GM10847 (cell line): ENCODE data around the gene KCNQ1.

Experiments
- POLR2A ChIP-seq: IDR thresholded peaks from 2 replicates; pipeline ENCODE4 v1.6.1; 2011; ENCODE audit not compliant: insufficient read length; ENCODE audit errors: extremely low read depth

The KCNQ1 gene

DNA sequence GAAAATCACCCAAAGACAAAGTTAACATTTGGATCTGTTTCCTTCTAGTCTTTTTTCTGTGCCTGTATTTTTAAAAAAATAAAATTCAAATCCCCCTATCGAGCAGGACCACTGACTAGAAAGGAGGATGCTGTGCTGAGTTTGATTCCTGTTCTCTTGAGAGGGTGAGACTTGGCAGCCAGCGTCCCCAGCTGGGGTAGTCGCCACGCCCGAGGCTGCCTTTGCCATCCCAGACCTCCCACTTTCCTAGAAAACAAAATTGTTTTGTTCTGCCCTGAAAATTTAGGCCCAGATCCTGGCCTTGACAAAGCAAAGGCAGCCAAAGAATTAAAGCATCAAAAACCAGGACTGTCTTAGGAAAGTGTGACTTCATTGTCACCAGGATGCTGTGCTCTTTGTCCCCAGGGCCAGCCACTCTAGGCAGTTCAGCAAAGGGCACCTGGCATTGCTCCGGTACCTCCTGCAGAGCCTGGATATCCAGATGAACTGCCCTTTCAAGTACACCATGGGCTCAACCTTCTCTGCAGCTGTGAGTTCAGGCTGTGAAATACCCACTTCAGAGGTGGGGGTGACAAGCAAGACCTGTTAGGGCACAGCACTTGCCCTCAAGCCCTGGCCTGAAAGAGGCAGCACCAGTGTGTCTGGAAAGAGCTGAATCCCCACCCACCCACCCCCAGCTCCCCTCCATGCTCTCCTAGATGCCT is 210.4 kb downstream of the KCNQ1 start:
- no peak for TF ChIP-seq POLR2A

DNA sequence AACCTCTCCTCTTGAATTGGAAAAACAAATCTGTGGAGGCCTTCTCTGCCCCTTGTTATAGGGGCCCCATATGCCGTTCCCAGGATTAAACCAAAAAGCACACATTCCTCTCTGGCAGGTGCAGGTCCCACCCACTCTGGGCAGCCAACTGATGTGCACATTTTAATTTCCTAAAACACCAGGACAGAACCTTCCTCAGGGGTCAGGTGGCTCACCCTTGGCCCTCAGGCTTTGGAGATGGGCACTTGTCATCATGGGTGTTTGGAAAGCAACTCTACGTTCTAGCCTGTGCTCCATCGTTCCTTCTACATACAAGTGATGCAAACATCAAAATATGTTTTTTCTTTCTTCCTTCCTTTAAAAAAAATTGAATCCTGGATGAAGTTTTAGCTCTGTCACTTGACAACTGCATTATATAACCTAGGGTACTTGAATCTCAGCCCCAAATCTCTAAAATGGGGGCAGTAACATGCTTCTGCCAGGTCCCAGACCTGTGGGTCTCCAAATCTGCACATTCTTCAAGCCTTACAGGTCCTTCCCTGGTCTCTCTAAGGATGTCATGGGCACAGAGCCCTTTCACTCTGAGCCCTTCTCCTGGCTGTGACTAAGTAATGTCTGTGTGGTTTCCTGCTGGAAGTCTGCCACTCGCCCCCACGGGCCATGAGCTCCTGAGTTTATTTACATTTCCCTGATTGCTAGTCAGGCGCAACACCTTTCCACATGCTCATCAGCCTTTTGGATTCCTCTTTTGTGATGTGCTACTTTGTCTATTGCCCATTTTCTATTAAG is 211.2 kb downstream of the KCNQ1 start:
- TF ChIP-seq POLR2A: no peak

DNA sequence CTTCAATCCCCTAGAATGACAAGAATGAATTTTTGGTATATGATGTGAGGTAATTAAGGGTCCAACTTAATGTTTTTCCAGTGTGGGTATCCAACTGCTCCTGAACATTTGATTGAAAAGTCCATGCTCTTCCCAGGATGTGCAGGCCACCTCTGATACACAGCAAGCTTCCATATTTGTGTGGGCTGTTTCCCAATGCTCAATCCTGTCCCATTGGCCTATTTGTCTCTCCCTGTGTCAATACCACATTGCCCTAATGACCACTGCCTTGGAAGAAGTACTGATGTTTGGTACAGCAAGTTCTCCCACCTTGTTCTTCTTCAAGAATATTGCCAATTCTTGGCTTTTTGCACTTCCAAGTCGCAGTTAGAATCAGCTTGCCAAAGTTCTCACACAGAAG is 212.1 kb downstream of the KCNQ1 start:
- no peak for TF ChIP-seq POLR2A

DNA sequence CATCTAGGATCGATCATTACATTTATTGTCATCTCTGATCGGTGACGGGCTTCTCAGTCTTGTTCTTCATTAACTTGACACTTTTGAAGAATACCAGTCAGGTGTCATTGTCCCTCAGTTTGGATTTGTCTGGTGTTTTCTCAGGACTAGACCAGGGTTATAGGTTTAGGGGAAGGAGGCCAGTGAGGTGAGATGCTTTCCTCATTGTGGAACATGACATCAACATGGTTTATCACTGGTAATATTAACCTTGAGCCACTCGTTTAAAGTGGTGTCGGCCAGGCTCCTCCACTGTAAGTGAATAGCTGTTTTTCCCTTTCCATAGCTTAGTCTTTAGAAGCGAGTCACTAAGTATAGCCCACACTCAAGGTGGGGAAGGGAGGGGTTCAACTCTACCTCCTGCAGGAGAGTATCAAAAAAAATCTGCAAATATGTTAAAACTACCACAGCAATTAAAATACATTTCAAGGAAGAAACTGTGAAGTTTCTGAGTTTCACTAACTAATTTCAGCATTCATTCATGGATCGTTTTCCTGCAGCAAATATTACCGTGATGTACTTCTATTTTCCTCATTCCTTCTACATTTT is 213.0 kb downstream of the KCNQ1 start:
- no peak for TF ChIP-seq POLR2A

DNA sequence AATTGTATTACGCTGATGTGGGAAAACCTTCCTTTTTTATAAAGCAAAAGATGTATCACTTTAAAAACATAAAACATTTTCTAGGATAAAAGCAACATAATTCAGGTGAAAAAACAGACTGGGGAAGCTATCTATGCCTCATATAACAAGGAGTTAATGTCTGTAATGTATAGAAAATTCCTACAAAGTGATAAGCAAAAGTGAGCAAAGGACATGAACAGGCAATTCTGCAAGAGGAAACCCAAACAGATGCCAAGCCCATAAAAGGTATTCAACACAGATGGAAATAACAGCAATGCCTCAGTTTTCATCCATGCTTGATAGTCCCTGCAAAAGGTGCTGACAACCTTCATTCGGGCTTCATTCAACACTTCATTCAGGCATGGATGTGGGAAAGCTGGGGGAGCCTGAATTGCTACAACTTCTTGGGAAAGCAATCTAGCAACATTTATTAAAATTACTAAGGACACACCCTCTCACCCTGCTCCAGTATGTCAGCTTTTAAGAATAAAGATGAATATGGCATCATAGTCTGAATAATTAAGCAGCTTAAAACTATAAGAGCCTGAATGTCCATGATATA is 215.6 kb downstream of the KCNQ1 start:
- no peak for TF ChIP-seq POLR2A

DNA sequence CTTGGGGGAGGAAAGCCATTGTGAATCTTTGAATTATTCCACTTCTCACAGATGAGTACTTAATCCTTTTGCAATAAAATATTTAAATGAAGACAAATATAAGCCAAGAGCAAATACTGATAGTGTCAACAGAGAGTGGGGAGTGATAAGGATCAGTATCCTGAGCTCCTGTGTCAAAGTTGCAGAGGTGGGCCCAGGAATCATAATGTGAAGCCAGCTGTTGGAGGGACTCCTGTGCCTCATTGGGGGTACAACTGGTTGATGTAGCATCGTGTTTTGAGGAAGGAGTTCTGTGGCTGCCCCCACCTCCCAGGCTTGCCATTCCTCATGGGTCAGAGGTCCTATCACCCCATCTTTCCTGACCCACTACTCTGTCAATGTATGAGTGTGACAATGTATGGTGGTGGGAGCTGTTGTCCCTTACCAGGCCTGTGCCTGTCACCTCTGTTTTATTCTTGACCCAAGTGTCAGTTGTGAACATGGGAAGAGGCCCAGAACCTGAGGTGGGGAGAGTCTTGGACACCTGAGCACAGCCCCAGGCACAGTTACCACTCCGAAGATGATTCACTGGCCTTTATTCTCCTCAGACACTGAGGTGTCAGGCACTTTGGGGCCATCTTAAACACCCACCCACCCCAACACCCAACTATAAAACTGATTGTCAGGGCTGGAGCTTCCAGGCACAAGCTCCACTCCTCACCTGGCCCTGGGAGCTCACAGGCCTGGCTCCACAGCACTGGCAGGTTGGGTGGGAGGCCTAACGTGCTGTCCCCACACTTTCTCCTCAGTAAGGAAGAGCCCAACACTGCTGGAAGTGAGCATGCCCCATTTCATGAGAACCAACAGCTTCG is 216.6 kb downstream of the KCNQ1 start:
- TF ChIP-seq POLR2A: no peak

DNA sequence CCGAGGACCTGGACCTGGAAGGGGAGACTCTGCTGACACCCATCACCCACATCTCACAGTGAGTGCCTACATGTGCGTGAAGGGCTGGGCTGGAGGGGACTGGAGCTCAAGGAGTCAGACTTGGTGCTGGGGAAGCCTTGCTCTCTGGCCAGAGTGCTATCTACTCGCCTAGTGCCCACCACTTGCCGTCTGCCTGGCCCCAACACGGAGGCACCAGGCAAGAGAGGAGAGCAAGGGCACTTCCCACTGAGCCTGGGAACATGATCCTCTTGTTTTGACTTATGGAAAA is 217.2 kb downstream of the KCNQ1 start:
- TF ChIP-seq POLR2A: no peak

DNA sequence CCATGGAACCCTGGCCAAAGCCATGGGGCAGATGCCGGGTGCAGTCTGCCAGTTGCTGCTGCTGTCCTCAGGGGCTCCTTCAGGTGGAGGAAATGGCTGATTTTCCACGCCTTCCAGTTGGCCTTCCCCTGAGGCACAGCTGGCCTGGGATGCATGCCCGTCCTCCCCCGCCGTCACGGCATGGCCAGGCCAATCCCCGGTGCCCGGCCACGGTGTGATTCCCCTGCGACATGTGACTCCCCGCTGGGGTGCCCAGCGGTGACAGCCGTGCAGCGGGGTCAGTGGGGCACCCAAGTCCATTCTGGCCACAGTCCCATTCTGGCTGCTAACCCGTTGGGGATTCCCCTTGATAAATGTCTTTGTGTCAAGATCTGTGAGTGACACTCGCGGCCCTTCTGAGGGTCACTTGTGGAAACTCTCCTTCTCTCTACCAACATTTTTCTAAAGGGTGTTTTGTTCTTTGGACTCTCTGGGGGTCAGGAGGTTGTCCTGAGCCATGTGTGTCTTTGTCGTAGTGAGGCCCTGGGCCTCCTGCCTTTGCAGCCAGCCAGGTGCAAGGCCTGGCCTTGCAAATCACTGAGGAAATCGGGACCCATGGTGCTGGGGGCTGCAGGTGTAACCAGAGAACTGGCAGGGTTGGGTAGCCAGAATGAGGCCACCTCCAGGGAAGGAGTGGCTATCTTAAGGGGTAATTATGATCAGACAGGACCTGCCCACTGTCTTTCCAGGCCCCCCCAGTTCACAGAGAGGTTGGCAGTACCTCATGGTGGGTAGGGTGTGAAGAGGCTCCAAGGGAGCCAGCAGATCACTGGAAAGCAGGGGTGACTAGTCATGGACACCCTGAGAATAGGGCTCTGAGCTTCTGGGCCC is 217.9 kb downstream of the KCNQ1 start:
- no peak for TF ChIP-seq POLR2A

DNA sequence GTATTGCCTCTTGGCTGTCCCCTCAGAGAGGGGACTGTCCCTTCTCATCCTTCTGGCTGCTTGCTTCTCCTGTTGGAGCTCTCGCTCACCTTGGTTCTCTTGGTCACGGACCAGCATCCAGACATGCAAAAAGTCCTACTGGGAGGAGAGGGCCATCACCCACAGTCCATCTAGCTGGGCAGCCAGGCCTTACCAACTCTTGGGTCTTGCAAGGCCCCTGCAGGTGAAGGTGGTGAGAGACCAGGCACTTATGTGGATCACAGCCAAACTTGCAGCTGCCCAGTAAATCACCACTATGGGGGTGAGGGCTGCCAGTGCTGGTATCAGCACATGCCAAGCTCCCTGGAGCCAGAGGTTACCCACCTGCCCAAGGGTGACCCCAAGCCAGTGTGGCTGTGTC is 218.7 kb downstream of the KCNQ1 start:
- TF ChIP-seq POLR2A: no peak

DNA sequence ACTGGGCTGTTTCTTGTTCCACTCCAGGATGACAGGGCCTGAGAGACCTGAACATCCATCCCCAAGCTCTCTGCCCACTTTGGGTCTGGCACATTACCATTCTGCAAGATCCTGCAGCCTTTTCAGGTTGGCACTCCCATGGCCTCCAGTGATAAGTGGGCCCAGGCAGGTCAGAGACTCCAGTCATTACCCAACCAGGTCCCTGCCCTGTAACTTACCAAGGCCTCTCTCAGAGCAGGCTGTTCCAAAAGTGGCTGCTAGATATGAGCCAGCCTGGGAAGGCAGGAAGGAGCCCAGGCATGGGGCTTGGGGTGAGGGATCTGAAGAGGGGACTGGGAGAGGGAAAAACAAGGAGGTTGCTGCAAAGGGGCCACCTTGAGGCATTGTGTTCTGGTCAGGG is 219.1 kb downstream of the KCNQ1 start:
- no peak for TF ChIP-seq POLR2A

DNA sequence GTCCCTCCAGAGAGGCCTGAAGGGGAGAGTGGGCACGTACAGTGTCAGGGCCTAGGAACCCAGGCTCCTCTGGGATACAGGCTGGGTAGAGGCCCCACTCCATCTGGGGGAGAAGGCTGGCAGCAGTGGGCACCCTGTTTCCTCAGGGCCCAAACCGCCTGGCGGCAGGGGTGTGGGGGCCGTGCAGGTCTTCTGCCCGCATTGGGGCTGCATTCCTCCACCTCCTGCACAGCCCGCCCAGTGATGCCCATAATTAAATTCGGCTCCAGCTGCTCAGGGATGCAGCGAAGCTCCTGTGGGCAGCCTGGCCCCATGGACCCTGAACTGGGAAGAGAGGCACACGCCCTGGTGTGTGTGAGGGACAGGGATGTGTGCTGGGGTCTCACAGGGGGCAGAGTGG is 219.6 kb downstream of the KCNQ1 start:
- no peak for TF ChIP-seq POLR2A

DNA sequence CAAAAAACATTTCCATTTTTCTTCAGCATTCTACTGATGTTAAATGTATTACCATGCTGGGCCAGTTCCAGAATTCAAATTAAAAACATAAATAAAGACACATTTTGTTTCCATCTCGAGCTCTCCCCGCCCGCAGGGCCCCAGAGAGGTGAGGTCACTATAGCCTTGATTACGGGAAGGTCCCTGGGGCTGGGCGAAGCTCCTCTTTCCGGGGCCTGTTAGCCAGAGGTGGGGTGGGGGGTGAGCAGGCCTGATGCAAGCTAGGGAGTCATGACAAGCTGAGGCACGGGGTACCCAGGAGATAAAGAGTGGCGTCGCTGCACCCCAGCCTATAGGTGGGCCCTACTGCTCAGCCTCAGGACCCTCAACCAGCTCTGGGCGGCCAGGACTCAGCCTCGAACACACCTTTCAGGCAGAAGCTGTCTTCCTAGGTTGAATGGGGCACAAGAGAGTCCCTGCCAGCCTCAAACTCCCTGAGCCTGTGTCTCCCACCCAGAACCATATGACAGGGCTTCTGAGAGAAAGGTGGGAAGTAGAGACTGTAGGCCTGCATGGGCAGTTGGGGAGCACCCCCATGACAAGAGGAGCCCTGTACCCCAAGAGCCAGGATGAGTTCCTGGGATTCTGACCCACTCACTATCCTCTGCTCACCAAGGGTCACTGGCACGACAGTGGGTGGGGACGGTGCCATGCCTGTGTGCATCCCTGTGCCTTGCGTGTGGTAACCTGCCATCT is 220.2 kb downstream of the KCNQ1 start:
- no peak for TF ChIP-seq POLR2A

DNA sequence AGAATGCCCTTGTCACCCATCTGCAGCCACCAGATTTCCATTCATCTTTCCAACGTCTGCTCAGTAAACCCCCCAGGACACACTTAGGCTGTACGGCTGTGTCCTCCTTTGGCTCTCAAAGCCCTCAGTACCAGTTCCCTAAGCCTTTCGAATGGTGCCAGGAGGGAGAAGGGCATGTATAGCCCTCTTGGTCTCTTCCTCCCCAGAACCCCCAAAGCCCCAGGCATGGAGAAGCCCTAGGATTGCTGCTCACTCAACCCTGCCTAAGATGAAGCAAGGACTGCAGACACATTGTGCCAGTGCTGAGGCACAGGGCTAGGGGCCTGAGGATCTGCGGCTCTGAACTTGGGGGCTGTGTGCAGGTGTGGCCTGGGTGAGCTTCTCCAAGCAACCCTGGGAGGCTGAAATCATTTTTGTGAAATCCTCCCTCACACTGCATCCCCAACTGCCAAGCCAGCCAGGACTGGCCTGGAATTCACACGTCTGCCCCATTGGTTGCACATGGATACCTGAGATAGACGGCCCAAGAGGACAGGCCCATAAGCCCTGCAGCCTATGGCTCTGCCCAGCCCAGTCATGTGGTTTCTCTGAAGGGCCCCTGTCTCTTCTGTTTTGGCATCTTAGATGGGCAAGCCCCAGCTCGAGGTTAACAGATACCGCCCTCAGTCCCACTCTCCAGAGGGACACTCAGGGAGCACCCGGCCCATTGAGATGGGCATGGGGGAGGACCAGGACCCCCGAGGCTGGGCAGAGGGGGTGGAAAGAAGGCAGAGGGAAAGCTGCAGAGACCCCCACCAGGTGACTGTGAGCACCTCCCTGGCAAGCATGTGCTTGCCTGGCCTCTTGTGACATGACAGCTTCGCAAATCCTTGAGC is 221.0 kb downstream of the KCNQ1 start:
- TF ChIP-seq POLR2A: no peak
